Gastrocnemius medialis (tissue), 4 donors: ENCODE data around the gene KIF2A.

Experiments used
- CTCF ChIP-seq, 5 experiments: fragments of 450-650 bp in 3 of 5; fragments of 200-600 bp in 2 of 5; sonication (generic) in 2 of 5; IDR thresholded peaks in 4 of 5; conservative IDR thresholded peaks in 1 of 5; 1 replicate in 4 of 5; 2 replicates in 1 of 5; pipeline ENCODE4 v1.5.1; 2016 to 2019; ENCODE audit warnings: antibody characterized with exemption in 5 of 5, mild to moderate bottlenecking in 3 of 5, moderate library complexity in 3 of 5
- POLR2A ChIP-seq, 2 donors: fragments of 450-650 bp; IDR thresholded peaks; one replicate each; pipeline ENCODE4 v1.6.1; 2017; ENCODE audit warnings: antibody characterized with exemption in 2 of 2, mild to moderate bottlenecking in 2 of 2, moderate library complexity in 2 of 2

DNA sequence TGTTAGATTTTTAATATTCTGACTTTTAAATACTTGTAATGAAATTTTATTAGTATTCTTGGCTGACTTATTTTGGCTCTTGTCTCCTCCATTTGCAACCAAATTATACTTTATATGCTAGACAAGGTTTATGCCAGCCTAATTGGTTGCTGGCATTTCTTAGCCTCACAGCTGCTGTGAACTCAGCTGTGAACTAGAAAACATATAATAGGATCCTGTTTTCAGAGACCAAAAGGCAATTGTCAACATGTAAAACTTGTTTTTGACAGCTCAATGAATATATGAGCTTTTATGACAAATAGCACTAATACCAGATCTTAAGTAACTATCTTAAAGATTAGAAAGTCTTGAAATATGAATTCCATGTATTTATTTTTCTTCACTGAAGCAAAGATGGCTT, 25.9 kb downstream of the KIF2A start:
- TF ChIP-seq CTCF (IDR thresholded peaks at IDR 0.05 in 4 of 5, conservative IDR thresholded peaks at IDR 0.05 in 1 of 5): no peak
- TF ChIP-seq POLR2A (IDR thresholded peaks at IDR 0.05): no peak
